Astrocyte (in vitro differentiated cells and primary cell): ENCODE measurements around the gene STYX. TPM values are rescaled to one million over a fixed set of nuclear protein-coding genes. Genes with fewer than 3 reads are reported as not detected.

Source experiments
- DNase-seq: peaks from one replicate; pipeline ENCODE4 v3.0.0-alpha.2; 2010; ENCODE audit warnings: low read depth
- FAIRE-seq: peaks from 2 replicates; lab custom pipeline; 2011; peaks lifted over from hg19 to GRCh38; lab: Jason Lieb, UNC
- H2AFZ ChIP-seq: 2 replicates; pipeline ENCODE4 v1.6.0; 2012; ENCODE audit warnings: low read depth, low read length, inconsistent platforms
- H3K27ac ChIP-seq: 2 replicates; pipeline ENCODE4 v1.5.1; 2011; ENCODE audit warnings: low read depth, low read length, inconsistent platforms
- H3K27me3 ChIP-seq: 2 replicates; pipeline ENCODE4 v1.6.0; 2011; ENCODE audit warnings: low read length, inconsistent platforms; ENCODE audit not compliant: insufficient read depth
- H3K36me3 ChIP-seq: 2 replicates; pipeline ENCODE4 v1.5.1; 2011; ENCODE audit warnings: low read length, inconsistent platforms; ENCODE audit not compliant: insufficient read depth
- H3K4me1 ChIP-seq: 2 replicates; pipeline ENCODE4 v1.5.1; 2011; ENCODE audit warnings: low read length, inconsistent platforms; ENCODE audit not compliant: insufficient read depth
- H3K4me2 ChIP-seq: 2 replicates; pipeline ENCODE4 v1.6.0; 2012; ENCODE audit warnings: low read length, inconsistent platforms
- H3K4me3 ChIP-seq: 2 replicates; pipeline ENCODE4 v1.5.1; 2011; ENCODE audit warnings: low read depth, mild to moderate bottlenecking, low read length, inconsistent platforms; ENCODE audit not compliant: insufficient read depth
- H3K79me2 ChIP-seq: 2 replicates; pipeline ENCODE4 v1.6.0; 2012; ENCODE audit warnings: mild to moderate bottlenecking, low read length, inconsistent platforms; ENCODE audit not compliant: insufficient read depth
- H3K9ac ChIP-seq: 2 replicates; pipeline ENCODE4 v1.6.0; 2012; ENCODE audit warnings: mild to moderate bottlenecking, low read length, inconsistent platforms
- H3K9me3 ChIP-seq: 2 replicates; pipeline ENCODE4 v1.5.1; 2012; ENCODE audit warnings: low read depth, mild to moderate bottlenecking, low read length, inconsistent platforms; ENCODE audit not compliant: insufficient read depth
- H4K20me1 ChIP-seq: 2 replicates; pipeline ENCODE4 v1.6.0; 2012; ENCODE audit warnings: low read length, inconsistent platforms; ENCODE audit not compliant: insufficient read depth
- H3K27ac Mint-ChIP-seq: one replicate; pipeline ENCODE4 v1.8.0; 2021; ENCODE audit warnings: mild to moderate bottlenecking, mixed read lengths; ENCODE audit not compliant: unreplicated experiment
- H3K27me3 Mint-ChIP-seq: one replicate; pipeline ENCODE4 v1.8.0; 2021; ENCODE audit warnings: low read depth, mixed read lengths; ENCODE audit not compliant: unreplicated experiment
- H3K36me3 Mint-ChIP-seq: one replicate; pipeline ENCODE4 v1.8.0; 2021; ENCODE audit warnings: low read depth, mixed read lengths; ENCODE audit not compliant: unreplicated experiment
- H3K4me1 Mint-ChIP-seq: one replicate; pipeline ENCODE4 v1.8.0; 2021; ENCODE audit warnings: low read depth, mixed read lengths; ENCODE audit not compliant: unreplicated experiment
- H3K4me3 Mint-ChIP-seq: one replicate; pipeline ENCODE4 v1.8.0; 2021; ENCODE audit warnings: mild to moderate bottlenecking, moderate library complexity, mixed read lengths; ENCODE audit not compliant: unreplicated experiment
- H3K9me3 Mint-ChIP-seq: one replicate; pipeline ENCODE4 v1.8.0; 2021; ENCODE audit warnings: mild to moderate bottlenecking, mixed read lengths; ENCODE audit not compliant: unreplicated experiment
- EZH2 ChIP-seq: IDR thresholded peaks from 2 replicates; pipeline ENCODE4 v1.6.1; 2012; ENCODE audit warnings: mild to moderate bottlenecking, low read length, inconsistent platforms; ENCODE audit not compliant: insufficient read depth
- total RNA-seq: library from RNA; stranded (reverse); gene quantifications from 2 replicates; pipeline ENCODE4 v1.2.1, GENCODE V29; 2021
- TF ChIP-seq, protein P1 (sequence below): IDR thresholded peaks from 2 replicates; pipeline ENCODE4 v1.5.1; 2011; ENCODE audit warnings: low read depth, mild to moderate bottlenecking, inconsistent platforms, low read length, moderate library complexity; ENCODE audit not compliant: insufficient read depth

The STYX gene
- total RNA-seq, 1 donor from 2014 or later = 26.3 TPM

- Histone ChIP-seq H3K9ac (peak overlapping the region; percentile 92), H3K27me3 (no peaks in the 10 kb centered on the region), H4K20me1 (peaks cover 32% of the 10 kb centered on the region), H3K9me3 (no peaks in the 10 kb centered on the region), H3K27ac (peak overlapping the region; percentile 87), H3K4me2 (peak overlapping the region; percentile 98), H2AFZ (peak overlapping the region; percentile 81), H3K4me3 (peak overlapping the region; percentile 94), H3K36me3 (no peaks in the 10 kb centered on the region), H3K79me2 (peaks cover 61% of the 10 kb centered on the region), H3K4me1 (peaks cover 17% of the 10 kb centered on the region)
- no peak for TF ChIP-seq EZH2
- TF ChIP-seq, protein P1, sequence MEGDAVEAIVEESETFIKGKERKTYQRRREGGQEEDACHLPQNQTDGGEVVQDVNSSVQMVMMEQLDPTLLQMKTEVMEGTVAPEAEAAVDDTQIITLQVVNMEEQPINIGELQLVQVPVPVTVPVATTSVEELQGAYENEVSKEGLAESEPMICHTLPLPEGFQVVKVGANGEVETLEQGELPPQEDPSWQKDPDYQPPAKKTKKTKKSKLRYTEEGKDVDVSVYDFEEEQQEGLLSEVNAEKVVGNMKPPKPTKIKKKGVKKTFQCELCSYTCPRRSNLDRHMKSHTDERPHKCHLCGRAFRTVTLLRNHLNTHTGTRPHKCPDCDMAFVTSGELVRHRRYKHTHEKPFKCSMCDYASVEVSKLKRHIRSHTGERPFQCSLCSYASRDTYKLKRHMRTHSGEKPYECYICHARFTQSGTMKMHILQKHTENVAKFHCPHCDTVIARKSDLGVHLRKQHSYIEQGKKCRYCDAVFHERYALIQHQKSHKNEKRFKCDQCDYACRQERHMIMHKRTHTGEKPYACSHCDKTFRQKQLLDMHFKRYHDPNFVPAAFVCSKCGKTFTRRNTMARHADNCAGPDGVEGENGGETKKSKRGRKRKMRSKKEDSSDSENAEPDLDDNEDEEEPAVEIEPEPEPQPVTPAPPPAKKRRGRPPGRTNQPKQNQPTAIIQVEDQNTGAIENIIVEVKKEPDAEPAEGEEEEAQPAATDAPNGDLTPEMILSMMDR = no peak
- Mint-ChIP-seq H3K9me3 (no peaks in the 10 kb centered on the region), H3K36me3 (no peaks in the 10 kb centered on the region), H3K27ac (peak overlapping the region; percentile 90), H3K4me1 (peaks cover 7% of the 10 kb centered on the region), H3K4me3 (peak overlapping the region; percentile 97), H3K27me3 (no peaks in the 10 kb centered on the region)
- DNase-seq = no peak
- no peak for FAIRE-seq
Observed at GRCh38 chr14:52790011-52790755, 60.2 kb downstream of the STYX start.

- peaks cover 56% of the 10 kb centered on the region for H3K79me2 ChIP-seq
- peak overlapping the region; percentile 94 for H3K4me3 ChIP-seq
- peaks cover 7% of the 10 kb centered on the region for H3K4me1 Mint-ChIP-seq
- peak overlapping the region; percentile 81 for H2AFZ ChIP-seq
- peak overlapping the region; percentile 97 for H3K4me3 Mint-ChIP-seq
- no peaks in the 10 kb centered on the region for H3K9me3 Mint-ChIP-seq
- H3K36me3 Mint-ChIP-seq = no peaks in the 10 kb centered on the region
- no peak for FAIRE-seq
- H3K36me3 ChIP-seq = no peaks in the 10 kb centered on the region
- peaks cover 32% of the 10 kb centered on the region for H4K20me1 ChIP-seq
- peak overlapping the region; percentile 92 for H3K9ac ChIP-seq
- TF ChIP-seq, protein P1 = no peak
- TF ChIP-seq EZH2 = no peak
- no peaks in the 10 kb centered on the region for H3K27me3 Mint-ChIP-seq
- no peaks in the 10 kb centered on the region for H3K9me3 ChIP-seq
- H3K27ac Mint-ChIP-seq = peak overlapping the region; percentile 90
- H3K27ac ChIP-seq = peak overlapping the region; percentile 87
- peaks cover 17% of the 10 kb centered on the region for H3K4me1 ChIP-seq
- no peaks in the 10 kb centered on the region for H3K27me3 ChIP-seq
- H3K4me2 ChIP-seq = peak overlapping the region; percentile 98
- no peak for DNase-seq
Observed at GRCh38 chr14:52790756-52791222, 60.8 kb downstream of the STYX start.
